ENCODE measurements around the gene SLC7A6. TPM values are rescaled to one million over a fixed set of nuclear protein-coding genes. Genes with fewer than 3 reads are reported as not detected.

SLC7A6 gene
- total and polyA plus RNA-seq, 2 of the 13 experiments (the other 11 are each of a cell fraction or from before 2014, with no cell fraction given) = 35.8 to 70.8 TPM

- TF ChIP-seq ZBTB34 (CRISPR knock-in tag; IDR thresholded peaks at IDR 0.05) (0 out of 2 replicates have a peak, but pooled peaks have one; percentile 12), ZSCAN9 (CRISPR knock-in tag; IDR thresholded peaks at IDR 0.05; ENCODE audit: borderline replicate concordance) (no peak)
Measured at GRCh38 chr16:68263559-68264127, 683 bp upstream of the SLC7A6 start (continued).

- FAIRE-seq = peak; percentile 95
- DNase-seq (ENCODE audit: low spot score) = peak; percentile 100
- H3K4me1 ChIP-seq (ENCODE audit: insufficient read depth, low read length) = peaks cover 69% of the 10 kb centered on the region
- H3K9ac ChIP-seq (ENCODE audit: insufficient read depth, low read depth, low read length) = peak overlapping the region; percentile 100
- no peaks in the 10 kb centered on the region; a peak in 1 of 5 replicates for H3K27me3 ChIP-seq (ENCODE audit: control insufficient read depth in 1 of 2, insufficient read depth in 2 of 2, low read length in 2 of 2)
- BruUV-seq (replicated peaks) = TSS peak; percentile 64
- CTCF ChIA-PET (ENCODE audit: low intra/inter-chr PET ratio, low total read pairs) = interaction anchor here (6.0 kb wide), 1 partner anchor 64 kb away, joined by 96 read pairs; no protein-coding TSS in a partner anchor
- H3K4me2 ChIP-seq (ENCODE audit: low read depth, low read length) = peak overlapping the region; percentile 100
- under 1% methylated on average over 19 of the region's 23 CpGs for WGBS (ENCODE audit: low lambda C conversion rate)
- in situ Hi-C loops (cut with HindIII; ENCODE audit: extremely low pct_ligation_motif_present, low pct_unique_long_range_greater_than_20kb) = no loop called here
- peak; percentile 81 for ATAC-seq
- H3K36me3 ChIP-seq (replicated peaks in 1 of 2; ENCODE audit: control insufficient read depth in 1 of 2, insufficient read depth in 2 of 2, low read length in 2 of 2) = no peaks in the 10 kb centered on the region; a peak in 1 of 5 replicates
- H2AFZ ChIP-seq (ENCODE audit: low read length) = no peak overlapping the region
- POLR2A ChIA-PET = interaction anchor here (0.6 to 4.5 kb wide), 19 partner anchors 9 to 664 kb away, joined by 3 to 89 read pairs (median 6); partner anchors contain the start of genes ESRP2, NFATC3, PLA2G15 and PRMT7
- H3K4me3 ChIP-seq (replicated peaks in 1 of 3; ENCODE audit: insufficient read depth in 1 of 3, low read depth in 2 of 3, low read length in 3 of 3) = peak overlapping the region; percentile 69 to 100 (median 97)
- intact Hi-C loops (cut with micrococcal nuclease; ENCODE audit: unreplicated experiment) = loop anchor here (1.0 to 2.0 kb wide), 4 partner anchors 16 to 46 kb away; partner anchors contain the start of genes ESRP2 and PRMT7
- H3K79me2 ChIP-seq (ENCODE audit: insufficient read depth, low read length) = peaks cover 42% of the 10 kb centered on the region
- peak overlapping the region; percentile 97 for H3K27ac ChIP-seq (ENCODE audit: extremely low read length, insufficient read depth, low read length)
- H3K9me3 ChIP-seq (ENCODE audit: low read length) = no peaks in the 10 kb centered on the region
- peaks cover 18% of the 10 kb centered on the region for H4K20me1 ChIP-seq (ENCODE audit: insufficient read depth, low read length)
- TF ChIP-seq ARNT2 (CRISPR knock-in tag; IDR thresholded peaks at IDR 0.05; ENCODE audit: low read depth) (peak; percentile 85; the same call in 1 of the 2 replicates), ZNF710 (CRISPR knock-in tag; IDR thresholded peaks at IDR 0.05; ENCODE audit: borderline replicate concordance) (no peak), ZNF512 (CRISPR knock-in tag; IDR thresholded peaks at IDR 0.05) (no peak), ZNF883 (CRISPR knock-in tag; IDR thresholded peaks at IDR 0.05; ENCODE audit: not compliant biosample characterization) (no peak), ZNF614 (CRISPR knock-in tag; IDR thresholded peaks at IDR 0.05; ENCODE audit: borderline replicate concordance) (peak; percentile 96), ZNF878 (CRISPR knock-in tag; IDR thresholded peaks at IDR 0.05) (peak; percentile 96), ZFP41 (CRISPR knock-in tag; IDR thresholded peaks at IDR 0.05; ENCODE audit: borderline replicate concordance) (no peak), XRCC5 (optimal IDR thresholded peaks at IDR 0.05; ENCODE audit: low read length) (no peak), TEF (CRISPR knock-in tag; IDR thresholded peaks at IDR 0.05) (peak; percentile 95), ZSCAN31 (CRISPR knock-in tag; IDR thresholded peaks at IDR 0.05; ENCODE audit: low read depth) (peak; percentile 44; the same call in 1 of the 2 replicates), ZSCAN12 (CRISPR knock-in tag; IDR thresholded peaks at IDR 0.05) (peak; percentile 54; the same call in 1 of the 2 replicates), SALL1 (CRISPR knock-in tag; IDR thresholded peaks at IDR 0.05) (peak; percentile 78)
Measured at GRCh38 chr16:68265078-68265920, 973 bp downstream of the SLC7A6 start.
